H1 (cell line): ENCODE data around the gene SZT2. TPM values are rescaled to one million over a fixed set of nuclear protein-coding genes. Genes with fewer than 3 reads are reported as not detected.
"Not testable (repeated sequence)": the region's sequence is repeated elsewhere in the genome, so short reads cannot be mapped to it uniquely, and the experiment has no call there.

Experiments used
- CTCF ChIA-PET: fragments of 300-600 bp; sonication (Branson Sonifier 250); formaldehyde crosslinking; loops from one replicate; lab custom pipeline; 2021; ENCODE audit not compliant: partially characterized antibody; lab: Charles Lee
- POLR2A ChIA-PET: fragments of 300-600 bp; sonication (Branson Sonifier 250); formaldehyde crosslinking; loops from one replicate; lab custom pipeline; 2021; ENCODE audit warnings: inconsistent platforms; ENCODE audit not compliant: partially characterized antibody; lab: Charles Lee
- DNase-seq, 2 experiments: peaks; one replicate each; pipeline versions ENCODE4 v3.0.0 to v3.0.0-alpha.2; 2010 to 2022; ENCODE audit warnings: low spot score in 2 of 2, low read depth in 1 of 2, mixed read lengths in 1 of 2
- FAIRE-seq: peaks from 2 replicates; lab custom pipeline; 2011; peaks lifted over from hg19 to GRCh38; lab: Jason Lieb, UNC
- H2AFZ ChIP-seq: 2 replicates; pipeline ENCODE4 v1.8.1; 2012; ENCODE audit warnings: low read length, inconsistent platforms
- H2AK5ac ChIP-seq: 2 replicates; pipeline ENCODE4 v1.6.1; 2013; ENCODE audit warnings: low read depth, low read length
- H2BK120ac ChIP-seq: replicated peaks from 2 replicates; pipeline ENCODE3; 2013; ENCODE audit warnings: low read depth, low read length, inconsistent platforms
- H2BK12ac ChIP-seq: 2 replicates; pipeline ENCODE4 v1.6.1; 2013; ENCODE audit warnings: low read depth, low read length
- H2BK15ac ChIP-seq: 2 replicates; pipeline ENCODE4 v1.6.1; 2013; ENCODE audit warnings: low read length
- H2BK20ac ChIP-seq: 2 replicates; pipeline ENCODE4 v1.6.1; 2013; ENCODE audit warnings: low read length
- H2BK5ac ChIP-seq: 2 replicates; pipeline ENCODE4 v1.6.1; 2013; ENCODE audit warnings: low read depth, low read length
- H3K14ac ChIP-seq: 2 replicates; pipeline ENCODE4 v1.6.1; 2013; ENCODE audit warnings: inconsistent platforms; ENCODE audit not compliant: insufficient read length
- H3K18ac ChIP-seq: 2 replicates; pipeline ENCODE4 v1.6.1; 2013; ENCODE audit warnings: low read length; ENCODE audit errors: extremely low read depth
- H3K23ac ChIP-seq: 2 replicates; pipeline ENCODE4 v1.6.1; 2013; ENCODE audit warnings: inconsistent platforms; ENCODE audit not compliant: insufficient read length
- H3K23me2 ChIP-seq: 2 replicates; pipeline ENCODE4 v1.6.1; 2013; ENCODE audit warnings: low read depth, low read length
- H3K27ac ChIP-seq: 2 replicates; pipeline ENCODE4 v1.6.1; 2011; ENCODE audit warnings: low read depth, low read length, inconsistent platforms
- H3K27me3 ChIP-seq, 4 experiments: replicated peaks in 1 of 4; 1 replicate in 1 of 4; 2 replicates in 3 of 4; pipeline versions ENCODE4 v1.6.1 to v1.8.1; 2011 to 2013; ENCODE audit warnings: low read length in 3 of 4, mild to moderate bottlenecking in 3 of 4, inconsistent platforms in 2 of 4, mixed read lengths in 2 of 4, moderate library complexity in 1 of 4; ENCODE audit not compliant: control insufficient read depth in 3 of 4, insufficient read depth in 3 of 4; ENCODE audit errors: extremely low read depth in 1 of 4
- H3K36me3 ChIP-seq, 4 experiments: 2 replicates each; pipeline versions ENCODE4 v1.6.1 to v1.8.1; 2011 to 2013; ENCODE audit warnings: mild to moderate bottlenecking in 4 of 4, low read length in 3 of 4, moderate library complexity in 2 of 4, control low read depth in 1 of 4, inconsistent platforms in 1 of 4; ENCODE audit not compliant: insufficient read depth in 4 of 4, control insufficient read depth in 2 of 4
- H3K4ac ChIP-seq: replicated peaks from 2 replicates; pipeline ENCODE3; 2013; ENCODE audit warnings: low read length, low read depth, mixed read lengths, inconsistent platforms; ENCODE audit not compliant: insufficient read length
- H3K4me1 ChIP-seq, 4 experiments: replicated peaks in 1 of 4; 1 replicate in 1 of 4; 2 replicates in 3 of 4; pipeline versions ENCODE4 v1.6.1 to v1.8.1; 2011 to 2013; ENCODE audit warnings: low read length in 3 of 4, inconsistent platforms in 2 of 4, mixed read lengths in 1 of 4; ENCODE audit not compliant: insufficient read depth in 4 of 4, control insufficient read depth in 3 of 4
- H3K4me2 ChIP-seq, 2 experiments: 2 replicates each; pipeline versions ENCODE4 v1.6.1 to v1.8.1; 2011 to 2013; ENCODE audit warnings: low read depth in 2 of 2, low read length in 2 of 2, control low read depth in 1 of 2, inconsistent platforms in 1 of 2, mild to moderate bottlenecking in 1 of 2; ENCODE audit not compliant: insufficient read depth in 1 of 2
- H3K4me3 ChIP-seq, 4 experiments: fragments of 200-600, 300-600 bp in 1 of 4; sonication (generic), shearing (Covaris generic), sonication (Bioruptor Twin) in 1 of 4; 2 replicates each; pipeline versions ENCODE4 v1.5.1 to v1.8.1; 2011 to 2016; ENCODE audit warnings: low read length in 4 of 4, low read depth in 3 of 4, control low read depth in 2 of 4, inconsistent platforms in 2 of 4, mild to moderate bottlenecking in 2 of 4, mixed read lengths in 1 of 4, moderate library complexity in 1 of 4; ENCODE audit not compliant: insufficient read depth in 2 of 4; ENCODE audit errors: extremely low read depth in 1 of 4
- H3K56ac ChIP-seq: replicated peaks from 2 replicates; pipeline ENCODE3; 2013; ENCODE audit warnings: low read depth, mild to moderate bottlenecking, mixed read lengths, low read length, inconsistent platforms; ENCODE audit not compliant: insufficient read length
- H3K79me1 ChIP-seq: 2 replicates; pipeline ENCODE4 v1.6.1; 2013; ENCODE audit warnings: low read depth, low read length, control low read depth
- H3K79me2 ChIP-seq, 2 experiments: 2 replicates each; pipeline versions ENCODE4 v1.6.1 to v1.8.1; 2012 to 2013; ENCODE audit warnings: low read length in 2 of 2, mild to moderate bottlenecking in 2 of 2, inconsistent platforms in 1 of 2; ENCODE audit not compliant: insufficient read depth in 2 of 2, control insufficient read depth in 1 of 2
- H3K9ac ChIP-seq, 4 experiments: replicated peaks in 1 of 4; 1 replicate in 1 of 4; 2 replicates in 3 of 4; pipeline versions ENCODE4 v1.6.1 to v1.8.1; 2011 to 2013; ENCODE audit warnings: low read depth in 3 of 4, low read length in 3 of 4, control low read depth in 2 of 4, mild to moderate bottlenecking in 2 of 4, moderate library complexity in 2 of 4, inconsistent platforms in 1 of 4; ENCODE audit errors: extremely low read depth in 1 of 4
- H3K9me3 ChIP-seq, 2 experiments: 2 replicates each; pipeline versions ENCODE4 v1.6.1 to v1.8.1; 2012 to 2013; ENCODE audit warnings: mild to moderate bottlenecking in 2 of 2, moderate library complexity in 2 of 2, control low read depth in 1 of 2, inconsistent platforms in 1 of 2, low read depth in 1 of 2, low read length in 1 of 2, mixed read lengths in 1 of 2; ENCODE audit not compliant: insufficient read depth in 2 of 2
- H4K20me1 ChIP-seq, 2 experiments: replicated peaks in 1 of 2; 2 replicates each; pipeline versions ENCODE3 to v1.8.1; 2011 to 2013; ENCODE audit warnings: inconsistent platforms in 2 of 2, low read length in 2 of 2, mild to moderate bottlenecking in 1 of 2; ENCODE audit not compliant: insufficient read depth in 2 of 2, control insufficient read depth in 1 of 2
- H4K5ac ChIP-seq: 2 replicates; pipeline ENCODE4 v1.6.1; 2013; ENCODE audit warnings: low read length, low read depth, mixed read lengths, inconsistent platforms; ENCODE audit not compliant: insufficient read length
- H4K8ac ChIP-seq: 2 replicates; pipeline ENCODE4 v1.8.0; 2013; ENCODE audit warnings: mild to moderate bottlenecking, moderate library complexity, low read length, inconsistent platforms; ENCODE audit not compliant: insufficient read depth; ENCODE audit errors: extremely low read depth
- H4K91ac ChIP-seq: replicated peaks from 2 replicates; pipeline ENCODE3; 2013; ENCODE audit warnings: low read length, mixed read lengths, inconsistent platforms; ENCODE audit not compliant: insufficient read length
- WGBS, 2 experiments: shearing (Covaris generic) in 1 of 2; methylation state at CpG; one replicate each; pipeline versions ENCODE4 v1.1.6 to v1.1.7; 2013 to 2015; ENCODE audit warnings: low lambda C conversion rate in 2 of 2, mixed read lengths in 2 of 2, inconsistent platforms in 1 of 2, low coverage in 1 of 2, missing lambda C conversion rate in 1 of 2; ENCODE audit not compliant: insufficient replicate concordance in 2 of 2, insufficient coverage in 1 of 2, insufficient read length in 1 of 2; ENCODE audit errors: extremely low coverage in 1 of 2, missing lambda C conversion rate in 1 of 2; 5-methylcytosine and 5-hydroxymethylcytosine counted together
- polyA plus RNA-seq, 7 experiments: library from polyadenylated mRNA; depleted of rRNA in 3 of 7; stranded (reverse) in 5 of 7; unstranded in 2 of 7; fragments of >200 nt in 5 of 7; fragments of 200-250 nt in 2 of 7; gene quantifications; 1 replicate in 5 of 7; 2 replicates in 1 of 7; 4 replicates in 1 of 7; pipeline versions ENCODE4 v1.2.1 to v1.2.3, GENCODE V29; 2011 to 2013; ENCODE audit warnings: missing spikeins in 2 of 7, mixed read lengths in 2 of 7
- total RNA-seq: library from RNA; stranded (reverse); fragmentation: NEBNext Ultra II Directional; extraction: Animal tissue kit (Norgen Biotek cat#: 25700); gene quantifications from 2 replicates; pipeline ENCODE4 v1.2.1, GENCODE V29; 2021

The SZT2 gene
- total and polyA plus RNA-seq, 2 of the 8 experiments (the other 6 are each of a cell fraction or from before 2014, with no cell fraction given) = 4.7 to 12.9 TPM

DNA sequence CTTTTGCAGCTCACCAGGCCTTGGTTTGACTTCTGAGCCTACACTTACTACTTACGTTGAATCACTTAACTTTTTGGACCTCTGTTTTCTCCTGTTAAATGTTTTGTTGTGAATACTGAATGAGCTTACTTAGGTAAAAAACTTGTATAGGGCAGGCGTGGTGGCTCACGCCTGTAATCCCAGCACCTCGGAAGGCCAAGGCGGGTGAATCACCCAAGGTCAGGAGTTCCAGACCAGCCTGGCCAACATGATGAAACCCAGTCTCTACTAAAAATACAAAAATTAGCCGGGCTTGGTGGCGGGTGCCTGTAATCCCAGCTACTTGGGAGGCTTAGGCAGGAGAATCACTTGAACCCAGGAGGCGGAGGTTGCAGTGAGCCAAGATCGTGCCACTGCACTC, 10.7 kb downstream of the SZT2 start:
- ChIA-PET POLR2A (interaction anchor here (1.1 to 1.7 kb wide), 2 partner anchors 10 to 42 kb away, joined by 4 read pairs; partner anchors contain the start of genes CDC20 and SZT2), CTCF (interaction anchor here (0.7 to 4.5 kb wide), 8 partner anchors 11 to 173 kb away, joined by 3 to 21 read pairs (median 4); no protein-coding TSS in a partner anchor)
- H2BK15ac ChIP-seq, H4K8ac ChIP-seq, H3K4ac ChIP-seq, H3K9ac ChIP-seq, FAIRE-seq, H3K79me2 ChIP-seq, H3K56ac ChIP-seq, H3K23ac ChIP-seq, H3K27ac ChIP-seq, H3K14ac ChIP-seq, H2AFZ ChIP-seq, H3K4me3 ChIP-seq, H3K27me3 ChIP-seq, DNase-seq, H3K4me2 ChIP-seq, H4K5ac ChIP-seq, H2BK5ac ChIP-seq, H3K79me1 ChIP-seq, H3K23me2 ChIP-seq, H2BK20ac ChIP-seq, H2BK120ac ChIP-seq, H2BK12ac ChIP-seq, H3K18ac ChIP-seq, H4K20me1 ChIP-seq, H3K4me1 ChIP-seq, H4K91ac ChIP-seq, H3K9me3 ChIP-seq, H2AK5ac ChIP-seq: not testable (repeated sequence)
- 92% methylated on average over 8 of the region's 9 CpGs; no CpG with 5 or more reads in 1 of the 2 experiments for WGBS, 2 experiments
- H3K36me3 ChIP-seq = peaks cover 0 to 12% (median 3%) of the 10 kb centered on the region in 4 experiments; a peak in 4 of 8 replicates
